Endothelial cell of umbilical vein (primary cell): ENCODE data around the gene JAML. TPM values are rescaled to one million over a fixed set of nuclear protein-coding genes. Genes with fewer than 3 reads are reported as not detected.

ENCODE experiments used
- BruUV-seq: library from RNA; stranded (reverse); fragments of 400-500 nt; replicated peaks from 2 replicates; lab custom pipeline; 2021; lab: Mats Ljungman, UMichigan
- CTCF ChIA-PET: fragments of 300-600, 350-600 bp; sonication (Branson Sonifier 250); formaldehyde crosslinking; loops from one replicate; lab custom pipeline; 2021; ENCODE audit warnings: antibody characterized with exemption, inconsistent platforms; lab: Charles Lee
- POLR2A ChIA-PET: fragments of 300-600, 350-600 bp; sonication (Branson Sonifier 250); formaldehyde crosslinking; loops from one replicate; lab custom pipeline; 2021; ENCODE audit warnings: antibody characterized with exemption, inconsistent platforms; lab: Charles Lee
- DNase-seq: peaks from one replicate; pipeline ENCODE4 v3.0.0-alpha.2; 2011; ENCODE audit warnings: low read depth, low spot score
- FAIRE-seq: peaks from 2 replicates; lab custom pipeline; 2011; peaks lifted over from hg19 to GRCh38; lab: Jason Lieb, UNC
- H2AFZ ChIP-seq: 2 replicates; pipeline ENCODE4 v1.6.0; 2012; ENCODE audit warnings: low read depth, low read length, control low read depth, inconsistent platforms
- H3K27ac ChIP-seq: 2 replicates; pipeline ENCODE4 v1.5.1; 2011; ENCODE audit warnings: low read depth, mild to moderate bottlenecking, control low read depth, low read length, moderate library complexity; ENCODE audit not compliant: insufficient read depth
- H3K27me3 ChIP-seq, 2 experiments: 2 replicates each; pipeline versions ENCODE4 v1.6.0 to v1.6.1; 2011; ENCODE audit warnings: low read length in 2 of 2, mixed read lengths in 1 of 2; ENCODE audit not compliant: control insufficient read depth in 2 of 2, insufficient read depth in 2 of 2
- H3K36me3 ChIP-seq, 2 experiments: 2 replicates in 1 of 2; 3 replicates in 1 of 2; pipeline ENCODE4 v1.5.1; 2011; ENCODE audit warnings: low read length in 2 of 2, mild to moderate bottlenecking in 1 of 2, moderate library complexity in 1 of 2; ENCODE audit not compliant: control insufficient read depth in 2 of 2, insufficient read depth in 2 of 2; ENCODE audit errors: extremely low read depth in 1 of 2
- H3K4me1 ChIP-seq: 3 replicates; pipeline ENCODE4 v1.5.1; 2011; ENCODE audit warnings: mild to moderate bottlenecking, low read length; ENCODE audit not compliant: control insufficient read depth, insufficient read depth; ENCODE audit errors: extremely low read depth
- H3K4me2 ChIP-seq: 2 replicates; pipeline ENCODE4 v1.6.1; 2011; ENCODE audit warnings: low read length, control low read depth, mixed read lengths; ENCODE audit not compliant: insufficient read depth
- H3K4me3 ChIP-seq, 3 experiments: fragments of 200-600 bp in 1 of 3; sonication (generic), shearing (Covaris generic) in 1 of 3; replicated peaks in 1 of 3; 2 replicates each; pipeline ENCODE4 v1.5.1; 2011 to 2016; ENCODE audit warnings: control low read depth in 3 of 3, low read length in 3 of 3, mild to moderate bottlenecking in 2 of 3, inconsistent platforms in 1 of 3, low read depth in 1 of 3, moderate library complexity in 1 of 3; ENCODE audit not compliant: insufficient read depth in 1 of 3
- H3K79me2 ChIP-seq: 2 replicates; pipeline ENCODE4 v1.6.0; 2012; ENCODE audit warnings: low read length, inconsistent platforms; ENCODE audit not compliant: control insufficient read depth, insufficient read depth
- H3K9ac ChIP-seq: replicated peaks from 2 replicates; pipeline ENCODE3; 2011; ENCODE audit warnings: low read length, control low read depth; ENCODE audit not compliant: insufficient read depth; ENCODE audit errors: extremely low read depth
- H3K9me1 ChIP-seq: replicated peaks from 3 replicates; pipeline ENCODE4 v1.6.0; 2011; ENCODE audit warnings: mild to moderate bottlenecking, low read length; ENCODE audit not compliant: control insufficient read depth, insufficient read depth; ENCODE audit errors: extremely low read depth
- H3K9me3 ChIP-seq: replicated peaks from 2 replicates; pipeline ENCODE4 v1.5.1; 2012; ENCODE audit warnings: low read length, inconsistent platforms; ENCODE audit not compliant: control insufficient read depth, insufficient read depth
- H4K20me1 ChIP-seq: replicated peaks from 2 replicates; pipeline ENCODE3; 2011; ENCODE audit warnings: mild to moderate bottlenecking, low read length; ENCODE audit not compliant: control insufficient read depth, insufficient read depth; ENCODE audit errors: extremely low read depth
- EZH2 ChIP-seq: IDR thresholded peaks from 2 replicates; pipeline ENCODE4 v1.6.1; 2012; ENCODE audit warnings: borderline replicate concordance, low read depth, mild to moderate bottlenecking, moderate library complexity, low read length, inconsistent platforms; ENCODE audit not compliant: severe bottlenecking
- FOS ChIP-seq: IDR thresholded peaks from 2 replicates; pipeline ENCODE4 v1.6.1; 2011; ENCODE audit warnings: mild to moderate bottlenecking, low read length, moderate library complexity, borderline replicate concordance; ENCODE audit not compliant: insufficient read depth
- GATA2 ChIP-seq: IDR thresholded peaks from 2 replicates; pipeline ENCODE4 v1.7.0; 2011; ENCODE audit warnings: low read depth, mild to moderate bottlenecking, moderate library complexity, mixed read lengths, low read length; ENCODE audit not compliant: insufficient read length, insufficient read depth
- JUN ChIP-seq: IDR thresholded peaks from 2 replicates; pipeline ENCODE4 v1.6.1; 2011; ENCODE audit warnings: borderline replicate concordance, low read depth; ENCODE audit not compliant: insufficient read length, insufficient read depth
- MYC ChIP-seq: IDR thresholded peaks from one replicate; pipeline ENCODE4 v1.6.1; 2011; ENCODE audit warnings: mild to moderate bottlenecking, low read depth, low read length
- POLR2A ChIP-seq: IDR thresholded peaks from 2 replicates; pipeline ENCODE4 v1.6.1; 2012; ENCODE audit warnings: low read depth, mild to moderate bottlenecking, control low read depth, low read length
- POLR2AphosphoS5 ChIP-seq: IDR thresholded peaks from 2 replicates; pipeline ENCODE4 v1.6.1; 2012; ENCODE audit warnings: low read depth, mild to moderate bottlenecking, control low read depth, low read length, moderate library complexity; ENCODE audit not compliant: insufficient read depth
- dilution Hi-C: fragments of 300-500 bp; cut with MboI; formaldehyde crosslinking; loops from one replicate; pipeline ENCODE4 v1.15.0; 2019; ENCODE audit warnings: low sequenced_read_pairs; ENCODE audit not compliant: extremely low pct_ligation_motif_present
- intact Hi-C: fragments of 100-400 bp; cut with micrococcal nuclease; formaldehyde crosslinking; loops from one replicate; pipeline ENCODE4 v1.10.0; 2022
- polyA plus RNA-seq, 4 experiments: library from polyadenylated mRNA; depleted of rRNA in 3 of 4; stranded (reverse) in 3 of 4; unstranded in 1 of 4; fragments of >200 nt; gene quantifications; 2 replicates each; pipeline versions ENCODE4 v1.2.1 to v1.2.3, GENCODE V29; 2011 to 2012; ENCODE audit warnings: missing spikeins in 1 of 4
- total RNA-seq: library from RNA; stranded (reverse); gene quantifications from 2 replicates; pipeline ENCODE4 v1.2.3, GENCODE V29; 2021
- TF ChIP-seq, protein P1 (sequence below): IDR thresholded peaks from 2 replicates; pipeline ENCODE4 v1.6.1; 2011; ENCODE audit not compliant: insufficient read depth, insufficient read length
- TF ChIP-seq, protein P2 (sequence below), 2 donors: IDR thresholded peaks; 1 replicate in 1 of 2; 2 replicates in 1 of 2; pipeline ENCODE4 v1.5.1; 2011; ENCODE audit warnings: low read length in 2 of 2, mild to moderate bottlenecking in 2 of 2, moderate library complexity in 2 of 2, control low read depth in 1 of 2, inconsistent platforms in 1 of 2, low read depth in 1 of 2; ENCODE audit not compliant: insufficient read depth in 1 of 2; ENCODE audit errors: extremely low read depth in 1 of 2

JAML gene
- total and polyA plus RNA-seq, 2 donors (not counting 3 experiments of a cell fraction or from before 2014, with no cell fraction given), result 0.04 to 0.35 TPM

DNA sequence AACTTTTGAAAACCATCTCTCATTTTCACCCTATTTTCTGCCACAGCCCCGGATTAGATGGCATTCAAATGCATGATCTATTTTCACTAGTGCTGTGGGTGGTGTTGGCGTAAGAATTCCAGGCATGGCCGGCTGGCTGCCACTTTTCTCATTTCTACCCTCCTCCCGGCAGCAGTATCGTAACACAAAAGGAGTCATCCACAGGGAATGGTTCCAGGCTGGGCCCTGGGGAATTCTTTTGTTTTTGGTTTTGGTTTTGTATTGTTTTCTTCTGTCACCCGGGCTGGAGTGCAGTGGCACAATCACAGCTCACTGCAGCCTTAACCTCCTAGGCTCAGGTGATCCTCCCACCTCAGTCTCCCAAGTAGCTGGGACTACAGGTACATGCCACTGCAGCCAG, 13.8 kb downstream of the JAML start:
- Histone ChIP-seq H3K4me2 (no peak overlapping the region), H3K27ac (no peak overlapping the region), H4K20me1 (no peaks in the 10 kb centered on the region), H3K9ac (no peak overlapping the region), H3K79me2 (no peaks in the 10 kb centered on the region), H3K27me3 (peaks cover 25 to 29% of the 10 kb centered on the region in 2 experiments), H2AFZ (no peak overlapping the region), H3K9me1 (no peaks in the 10 kb centered on the region), H3K36me3 (no peaks in the 10 kb centered on the region), H3K4me3 (no peak overlapping the region), H3K9me3 (no peaks in the 10 kb centered on the region), H3K4me1 (peaks cover 12% of the 10 kb centered on the region)
- intact Hi-C loops (no loop called here), dilution Hi-C loops (no loop called here)
- TF ChIP-seq POLR2A, result no peak
- no peak for TF ChIP-seq EZH2
- TF ChIP-seq MYC, result no peak
- TF ChIP-seq, protein P1, sequence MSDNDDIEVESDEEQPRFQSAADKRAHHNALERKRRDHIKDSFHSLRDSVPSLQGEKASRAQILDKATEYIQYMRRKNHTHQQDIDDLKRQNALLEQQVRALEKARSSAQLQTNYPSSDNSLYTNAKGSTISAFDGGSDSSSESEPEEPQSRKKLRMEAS, result no peak
- TF ChIP-seq POLR2AphosphoS5, result no peak
- TF ChIP-seq, protein P2, sequence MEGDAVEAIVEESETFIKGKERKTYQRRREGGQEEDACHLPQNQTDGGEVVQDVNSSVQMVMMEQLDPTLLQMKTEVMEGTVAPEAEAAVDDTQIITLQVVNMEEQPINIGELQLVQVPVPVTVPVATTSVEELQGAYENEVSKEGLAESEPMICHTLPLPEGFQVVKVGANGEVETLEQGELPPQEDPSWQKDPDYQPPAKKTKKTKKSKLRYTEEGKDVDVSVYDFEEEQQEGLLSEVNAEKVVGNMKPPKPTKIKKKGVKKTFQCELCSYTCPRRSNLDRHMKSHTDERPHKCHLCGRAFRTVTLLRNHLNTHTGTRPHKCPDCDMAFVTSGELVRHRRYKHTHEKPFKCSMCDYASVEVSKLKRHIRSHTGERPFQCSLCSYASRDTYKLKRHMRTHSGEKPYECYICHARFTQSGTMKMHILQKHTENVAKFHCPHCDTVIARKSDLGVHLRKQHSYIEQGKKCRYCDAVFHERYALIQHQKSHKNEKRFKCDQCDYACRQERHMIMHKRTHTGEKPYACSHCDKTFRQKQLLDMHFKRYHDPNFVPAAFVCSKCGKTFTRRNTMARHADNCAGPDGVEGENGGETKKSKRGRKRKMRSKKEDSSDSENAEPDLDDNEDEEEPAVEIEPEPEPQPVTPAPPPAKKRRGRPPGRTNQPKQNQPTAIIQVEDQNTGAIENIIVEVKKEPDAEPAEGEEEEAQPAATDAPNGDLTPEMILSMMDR (IDR thresholded peaks at IDR 0.05; ENCODE audit: extremely low read depth in 1 of 2, insufficient read depth in 1 of 2, low read depth in 1 of 2, low read length in 2 of 2), result no peak
- no peak for TF ChIP-seq JUN
- no peak for TF ChIP-seq FOS
- no peak for TF ChIP-seq GATA2
- no TSS peak for BruUV-seq
- ChIA-PET CTCF (interaction anchor here (1.2 to 6.0 kb wide), 3 partner anchors 13 to 85 kb away, joined by 3 to 41 read pairs (median 7); no protein-coding TSS in a partner anchor), POLR2A (no interaction called here)
- DNase-seq, result no peak
- peak; percentile 40 for FAIRE-seq
